HG03097 (cell line): ENCODE measurements around the gene GPC5.

Source experiments
- ATAC-seq: cut with Tn5 transposase; IDR thresholded peaks from one replicate; pipeline ENCODE4 v1.9.1; 2021; ENCODE audit not compliant: unreplicated experiment, low FRiP score

Gene GPC5

GRCh38 chr13:91922969-91923592 lies 524.7 kb downstream of the GPC5 start:
- ATAC-seq: no peak

- ATAC-seq: no peak
Measured at GRCh38 chr13:91930687-91931086, 532.3 kb downstream of the GPC5 start.

GRCh38 chr13:91934354-91934753 lies 535.9 kb downstream of the GPC5 start:
- ATAC-seq: no peak

- no peak for ATAC-seq
Measured at GRCh38 chr13:91946498-91947070, 548.2 kb downstream of the GPC5 start.

- no peak for ATAC-seq
Measured at GRCh38 chr13:91948736-91949135, 550.3 kb downstream of the GPC5 start.

GRCh38 chr13:91950803-91951202 lies 552.4 kb downstream of the GPC5 start:
- no peak for ATAC-seq

GRCh38 chr13:91955546-91956355 lies 557.3 kb downstream of the GPC5 start:
- ATAC-seq: no peak

- ATAC-seq: no peak
Measured at GRCh38 chr13:91960947-91961346, 562.5 kb downstream of the GPC5 start.

GRCh38 chr13:91962946-91963345 lies 564.5 kb downstream of the GPC5 start:
- ATAC-seq: no peak

- no peak for ATAC-seq
Measured at GRCh38 chr13:91965511-91965910, 567.1 kb downstream of the GPC5 start.

- no peak for ATAC-seq
Measured at GRCh38 chr13:91978571-91978970, 580.1 kb downstream of the GPC5 start.

- no peak for ATAC-seq
Measured at GRCh38 chr13:91986761-91987483, 588.5 kb downstream of the GPC5 start.

- ATAC-seq: no peak
Measured at GRCh38 chr13:91988331-91988730, 589.9 kb downstream of the GPC5 start.

GRCh38 chr13:92012787-92013186 lies 614.4 kb downstream of the GPC5 start:
- no peak for ATAC-seq

- ATAC-seq: no peak
Measured at GRCh38 chr13:92017737-92018136, 619.3 kb downstream of the GPC5 start.

GRCh38 chr13:92028695-92029094 lies 630.3 kb downstream of the GPC5 start:
- no peak for ATAC-seq

GRCh38 chr13:92029641-92030040 lies 631.2 kb downstream of the GPC5 start:
- no peak for ATAC-seq

GRCh38 chr13:92038905-92039304 lies 640.5 kb downstream of the GPC5 start:
- no peak for ATAC-seq

GRCh38 chr13:92042522-92042921 lies 644.1 kb downstream of the GPC5 start:
- no peak for ATAC-seq

GRCh38 chr13:92044351-92044750 lies 645.9 kb downstream of the GPC5 start:
- no peak for ATAC-seq

- no peak for ATAC-seq
Measured at GRCh38 chr13:92054389-92054788, 656.0 kb downstream of the GPC5 start.
